Testis (tissue), 3 donors: Measurements from ENCODE around the gene PRR18. TPM values are rescaled to one million over a fixed set of nuclear protein-coding genes. Genes with fewer than 3 reads are reported as not detected.

Source experiments
- DNase-seq: peaks from one replicate; pipeline ENCODE4 v3.0.0-alpha.2; 2019
- H3K27ac ChIP-seq, 2 donors: fragments of 200-600 bp; sonication (generic); one replicate each; pipeline ENCODE4 v1.5.1; 2019
- H3K27me3 ChIP-seq: fragments of 200-600 bp; sonication (generic); one replicate; pipeline ENCODE4 v1.5.1; 2019
- H3K36me3 ChIP-seq: fragments of 200-600 bp; sonication (generic); one replicate; pipeline ENCODE4 v1.5.1; 2017; ENCODE audit warnings: low read depth; ENCODE audit errors: missing control alignments
- H3K4me1 ChIP-seq: fragments of 200-600 bp; sonication (generic); one replicate; pipeline ENCODE4 v1.5.1; 2019
- H3K4me3 ChIP-seq, 2 donors: fragments of 200-600 bp; sonication (generic); one replicate each; pipeline ENCODE4 v1.5.1; 2017 to 2019
- H3K9me3 ChIP-seq: fragments of 200-600 bp; sonication (generic); one replicate; pipeline ENCODE4 v1.5.1; 2017
- POLR2A ChIP-seq: fragments of 450-650 bp; IDR thresholded peaks from one replicate; pipeline ENCODE4 v1.6.1; 2017; ENCODE audit warnings: antibody characterized with exemption, mild to moderate bottlenecking, moderate library complexity
- WGBS, 2 donors: methylation state at CpG; one replicate each; pipeline ENCODE4 v1.1.5; 2018; 5-methylcytosine and 5-hydroxymethylcytosine counted together
- intact Hi-C: fragments of 100-400 bp; cut with DNase I; formaldehyde crosslinking; loops from one replicate; pipeline ENCODE4 v1.15.1; 2023; ENCODE audit warnings: low total_unique reads
- polyA plus RNA-seq: library from polyadenylated mRNA; stranded (reverse); fragments of 350-450 nt; fragmentation: Illumina TruSeq; extraction: RNeasy Lipid Tissue Mini Kit (QIAGEN cat#74804); gene quantifications from one replicate; pipeline ENCODE4 v1.2.3, GENCODE V29; 2014; ENCODE audit warnings: low read depth, low replicate concordance; ENCODE audit not compliant: insufficient read depth
- total RNA-seq, 2 donors: library from RNA; depleted of rRNA; stranded (reverse); fragments of >200 nt; gene quantifications; one replicate each; pipeline ENCODE4 v1.2.3, GENCODE V29; 2016
- TF ChIP-seq, protein P1 (sequence below), 3 experiments: fragments of 450-650 bp in 2 of 3; fragments of 200-600 bp in 1 of 3; sonication (generic) in 1 of 3; IDR thresholded peaks; one replicate each; pipeline ENCODE4 v1.5.1; 2016 to 2019; ENCODE audit warnings: antibody characterized with exemption in 3 of 3, mild to moderate bottlenecking in 2 of 3, moderate library complexity in 1 of 3

PRR18 gene
- total and polyA plus RNA-seq, 3 donors from 2014 or later: 0.16 to 0.62 (median 0.39) TPM

DNA sequence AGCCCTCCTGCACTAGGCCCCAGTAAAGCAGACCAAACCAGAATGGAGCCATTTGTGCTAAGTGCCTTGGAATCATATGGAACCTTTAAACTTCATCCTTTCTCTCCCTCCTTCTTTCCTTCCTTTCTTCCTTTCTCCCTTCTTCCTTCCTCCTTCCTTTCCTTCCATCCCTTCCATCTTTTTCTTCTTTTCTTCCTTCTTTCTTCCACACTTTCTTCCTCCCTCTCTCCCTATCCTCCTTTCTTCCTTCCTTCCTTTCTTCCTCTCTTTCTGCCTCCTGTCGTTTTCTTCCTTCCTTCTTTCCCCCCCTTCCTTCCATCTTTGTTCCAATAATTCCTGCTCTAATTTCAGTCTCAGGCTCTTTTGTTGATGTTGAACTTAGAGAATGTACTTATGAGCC, 45.3 kb upstream of the PRR18 start:
- H3K4me1 ChIP-seq: no peaks in the 10 kb centered on the region
- no peak overlapping the region for H3K27ac ChIP-seq
- TF ChIP-seq, protein P1, sequence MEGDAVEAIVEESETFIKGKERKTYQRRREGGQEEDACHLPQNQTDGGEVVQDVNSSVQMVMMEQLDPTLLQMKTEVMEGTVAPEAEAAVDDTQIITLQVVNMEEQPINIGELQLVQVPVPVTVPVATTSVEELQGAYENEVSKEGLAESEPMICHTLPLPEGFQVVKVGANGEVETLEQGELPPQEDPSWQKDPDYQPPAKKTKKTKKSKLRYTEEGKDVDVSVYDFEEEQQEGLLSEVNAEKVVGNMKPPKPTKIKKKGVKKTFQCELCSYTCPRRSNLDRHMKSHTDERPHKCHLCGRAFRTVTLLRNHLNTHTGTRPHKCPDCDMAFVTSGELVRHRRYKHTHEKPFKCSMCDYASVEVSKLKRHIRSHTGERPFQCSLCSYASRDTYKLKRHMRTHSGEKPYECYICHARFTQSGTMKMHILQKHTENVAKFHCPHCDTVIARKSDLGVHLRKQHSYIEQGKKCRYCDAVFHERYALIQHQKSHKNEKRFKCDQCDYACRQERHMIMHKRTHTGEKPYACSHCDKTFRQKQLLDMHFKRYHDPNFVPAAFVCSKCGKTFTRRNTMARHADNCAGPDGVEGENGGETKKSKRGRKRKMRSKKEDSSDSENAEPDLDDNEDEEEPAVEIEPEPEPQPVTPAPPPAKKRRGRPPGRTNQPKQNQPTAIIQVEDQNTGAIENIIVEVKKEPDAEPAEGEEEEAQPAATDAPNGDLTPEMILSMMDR (IDR thresholded peaks at IDR 0.05): no peak
- no peak for TF ChIP-seq POLR2A
- 84 to 89% methylated on average over 1 of the region's 1 CpG for WGBS, 2 donors
- intact Hi-C loops: no loop called here
- H3K9me3 ChIP-seq: no peaks in the 10 kb centered on the region
- H3K27me3 ChIP-seq: no peaks in the 10 kb centered on the region
- no peaks in the 10 kb centered on the region for H3K36me3 ChIP-seq
- no peak for DNase-seq
- H3K4me3 ChIP-seq: no peak overlapping the region

DNA sequence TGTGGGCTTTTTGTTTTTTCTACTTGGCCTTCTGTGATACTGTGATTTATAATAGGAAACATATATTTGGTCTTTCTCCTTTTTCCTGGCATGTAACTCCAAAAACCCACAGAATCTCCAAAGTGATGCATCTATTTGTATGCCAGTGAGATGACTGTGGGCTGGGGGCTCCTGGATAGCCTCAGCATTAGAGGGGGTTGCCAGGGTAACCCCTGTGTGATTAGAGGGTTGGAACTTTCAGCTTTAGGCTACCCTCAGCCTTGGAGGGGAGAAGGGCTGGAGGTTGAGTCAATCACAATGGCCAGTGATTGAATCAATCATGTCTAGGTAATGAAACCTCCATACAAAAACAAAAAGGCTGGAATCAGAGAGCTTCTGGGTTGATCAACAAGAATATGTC, 44.7 kb upstream of the PRR18 start:
- intact Hi-C loops: no loop called here
- Histone ChIP-seq H3K36me3 (no peaks in the 10 kb centered on the region), H3K4me1 (no peaks in the 10 kb centered on the region), H3K9me3 (no peaks in the 10 kb centered on the region), H3K4me3 (no peak overlapping the region), H3K27me3 (no peaks in the 10 kb centered on the region), H3K27ac (no peak overlapping the region)
- no peak for DNase-seq
- TF ChIP-seq POLR2A: no peak
- TF ChIP-seq, protein P1 (IDR thresholded peaks at IDR 0.05): no peak

DNA sequence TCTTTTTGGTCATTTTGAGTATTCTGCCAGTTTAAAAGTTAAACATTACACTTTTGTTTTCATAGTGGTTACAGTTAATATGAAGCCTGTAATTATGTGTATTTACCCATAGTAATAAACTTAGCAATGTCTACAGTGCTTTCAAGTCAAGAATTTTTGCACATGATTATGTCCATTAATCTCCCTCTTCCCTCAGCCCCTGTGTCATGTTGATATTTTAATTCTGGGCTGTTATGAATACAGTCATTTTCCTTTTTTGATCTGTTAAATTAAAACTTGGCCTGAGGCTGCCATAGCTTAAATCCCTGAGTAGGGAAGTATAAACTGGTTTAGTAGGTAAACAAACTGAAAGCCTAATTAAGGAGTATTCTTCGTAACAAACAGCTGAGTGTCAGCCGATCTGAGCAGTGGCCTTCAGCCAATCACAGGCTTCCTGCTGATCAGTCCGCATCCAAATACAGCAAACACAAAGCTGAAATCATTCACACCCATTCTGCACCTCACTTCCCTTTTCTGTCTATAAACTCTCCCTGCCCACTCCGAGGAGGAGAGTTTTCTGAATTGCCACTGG, 43.6 kb upstream of the PRR18 start:
- H3K36me3 ChIP-seq: no peaks in the 10 kb centered on the region
- DNase-seq: no peak

DNA sequence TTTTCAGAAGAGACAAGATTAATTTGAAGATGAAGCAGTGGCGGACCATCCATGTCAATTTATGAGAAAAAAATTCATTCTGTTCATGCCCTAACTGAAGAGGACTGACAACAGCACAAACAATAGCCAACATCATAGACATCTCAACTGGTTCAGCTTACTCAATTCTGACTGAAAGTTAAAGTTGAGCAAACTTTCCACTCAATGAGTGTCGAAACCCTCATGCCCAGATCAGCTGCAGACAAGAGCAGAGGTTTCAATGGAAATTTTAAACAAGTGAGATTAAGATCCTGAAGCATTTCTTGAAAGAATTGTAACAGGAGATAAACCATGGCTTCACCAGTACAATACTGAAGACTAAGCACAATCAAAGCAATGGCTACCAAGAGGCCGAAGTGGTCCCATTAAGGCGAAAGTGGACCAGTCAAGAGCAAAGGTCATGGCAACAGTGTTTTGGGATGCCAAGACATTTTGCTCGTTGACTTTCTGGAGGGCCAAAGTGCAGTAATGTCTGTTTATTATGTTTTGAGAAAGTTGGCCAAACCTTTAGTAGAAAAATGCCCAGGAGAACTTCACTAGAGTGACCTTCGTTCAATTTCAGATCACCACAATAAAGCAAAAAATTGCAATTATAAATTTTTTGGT, 40.2 kb upstream of the PRR18 start:
- Histone ChIP-seq H3K36me3 (no peaks in the 10 kb centered on the region), H3K27me3 (no peaks in the 10 kb centered on the region), H3K4me1 (no peaks in the 10 kb centered on the region), H3K4me3 (no peak overlapping the region), H3K9me3 (no peaks in the 10 kb centered on the region), H3K27ac (no peak overlapping the region)
- TF ChIP-seq POLR2A: no peak
- TF ChIP-seq, protein P1 (IDR thresholded peaks at IDR 0.05): no peak
- 88 to 90% methylated on average over 6 of the region's 6 CpGs for WGBS, 2 donors
- intact Hi-C loops: no loop called here
- no peak for DNase-seq

More for the DNA sequence above, 43.6 kb upstream of the PRR18 start:
- Histone ChIP-seq H3K4me1 (no peaks in the 10 kb centered on the region), H3K27ac (no peak overlapping the region), H3K27me3 (no peaks in the 10 kb centered on the region), H3K9me3 (no peaks in the 10 kb centered on the region), H3K4me3 (no peak overlapping the region)
- 38 to 45% methylated on average over 4 of the region's 4 CpGs for WGBS, 2 donors
- intact Hi-C loops: no loop called here
- TF ChIP-seq POLR2A: no peak
- TF ChIP-seq, protein P1 (IDR thresholded peaks at IDR 0.05): no peak

DNA sequence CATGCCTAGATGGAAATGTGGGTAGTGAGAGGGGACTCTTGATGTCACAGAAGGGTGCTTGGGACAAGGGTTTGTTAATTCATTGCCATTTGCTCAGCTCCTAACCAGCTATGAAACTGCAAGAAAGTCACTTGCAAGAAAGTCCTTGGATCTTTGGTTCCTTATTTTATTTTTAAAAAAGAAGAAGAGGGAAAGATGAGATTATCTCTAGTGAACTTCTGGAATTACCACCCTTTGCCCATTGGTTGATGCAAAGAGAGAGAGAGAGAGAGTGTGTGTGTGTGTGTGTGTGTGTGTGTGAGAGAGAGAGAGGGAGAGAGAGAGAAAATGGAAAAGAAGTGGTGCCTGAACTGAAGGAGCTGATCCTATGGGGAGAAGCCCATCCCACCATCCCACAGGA, 38.8 kb upstream of the PRR18 start:
- intact Hi-C loops: no loop called here

More for the DNA sequence above, 38.8 kb upstream of the PRR18 start:
- Histone ChIP-seq H3K27ac (no peak overlapping the region), H3K4me3 (no peak overlapping the region), H3K9me3 (no peaks in the 10 kb centered on the region), H3K4me1 (no peaks in the 10 kb centered on the region), H3K36me3 (no peaks in the 10 kb centered on the region), H3K27me3 (no peaks in the 10 kb centered on the region)
- no peak for DNase-seq
- no peak for TF ChIP-seq POLR2A
- TF ChIP-seq, protein P1 (IDR thresholded peaks at IDR 0.05): no peak
